WERI-Rb-1 (cell line): ENCODE data around the gene METTL15.
"Not testable (repeated sequence)": the region's sequence is repeated elsewhere in the genome, so short reads cannot be mapped to it uniquely, and the experiment has no call there.

Experiments used
- DNase-seq: peaks from one replicate; pipeline ENCODE4 v3.0.0-alpha.2; 2020
- H3K27ac ChIP-seq: fragments of 250-450 bp; sonication (Bioruptor Pico); 2 replicates; pipeline ENCODE4 v1.5.1; 2020; ENCODE audit warnings: mild to moderate bottlenecking, moderate library complexity
- H3K27me3 ChIP-seq: fragments of 250-450 bp; sonication (Bioruptor Pico); 2 replicates; pipeline ENCODE4 v1.5.1; 2021; ENCODE audit warnings: mild to moderate bottlenecking, low read depth, moderate library complexity; ENCODE audit not compliant: insufficient read depth, severe bottlenecking
- H3K36me3 ChIP-seq: fragments of 250-450 bp; sonication (Bioruptor Pico); 2 replicates; pipeline ENCODE4 v1.5.1; 2020; ENCODE audit warnings: mild to moderate bottlenecking, moderate library complexity
- H3K4me3 ChIP-seq: 2 replicates; pipeline ENCODE4 v1.5.1; 2011; ENCODE audit warnings: low read depth, mild to moderate bottlenecking, control low read depth, low read length
- H3K9me3 ChIP-seq: fragments of 250-450 bp; sonication (Bioruptor Pico); 2 replicates; pipeline ENCODE4 v1.5.1; 2021; ENCODE audit warnings: mild to moderate bottlenecking, moderate library complexity; ENCODE audit not compliant: severe bottlenecking
- TF ChIP-seq, protein P1 (sequence below): IDR thresholded peaks from 2 replicates; pipeline ENCODE4 v1.5.1; 2011; ENCODE audit warnings: low read depth, mild to moderate bottlenecking, control low read depth, inconsistent platforms, low read length

METTL15 gene

DNA sequence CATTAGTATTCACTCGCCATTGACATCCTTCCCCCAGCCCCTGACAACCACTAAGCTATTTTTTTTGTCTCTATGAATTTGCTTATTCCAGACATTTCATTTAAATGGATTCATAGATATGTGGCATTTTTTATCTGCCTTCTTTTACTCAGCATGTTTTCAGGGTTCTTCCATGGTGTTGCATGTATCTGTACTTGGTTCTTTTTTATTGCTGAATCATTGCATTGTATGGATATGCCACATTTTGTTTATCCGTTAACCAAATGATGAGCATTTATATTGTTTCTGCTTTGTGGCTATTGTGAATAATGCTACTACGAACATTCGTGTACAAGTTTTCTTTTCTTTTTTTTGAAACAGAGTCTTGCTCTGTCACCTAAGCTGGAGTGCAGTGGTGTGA lies 5.9 kb downstream of the METTL15 start:
- no peak for DNase-seq
- Histone ChIP-seq H3K27me3 (no peaks in the 10 kb centered on the region), H3K9me3 (no peaks in the 10 kb centered on the region), H3K27ac (no peak overlapping the region), H3K36me3 (peaks cover 11% of the 10 kb centered on the region; the same call in 1 of the 2 replicates), H3K4me3 (no peak overlapping the region)
- TF ChIP-seq, protein P1, sequence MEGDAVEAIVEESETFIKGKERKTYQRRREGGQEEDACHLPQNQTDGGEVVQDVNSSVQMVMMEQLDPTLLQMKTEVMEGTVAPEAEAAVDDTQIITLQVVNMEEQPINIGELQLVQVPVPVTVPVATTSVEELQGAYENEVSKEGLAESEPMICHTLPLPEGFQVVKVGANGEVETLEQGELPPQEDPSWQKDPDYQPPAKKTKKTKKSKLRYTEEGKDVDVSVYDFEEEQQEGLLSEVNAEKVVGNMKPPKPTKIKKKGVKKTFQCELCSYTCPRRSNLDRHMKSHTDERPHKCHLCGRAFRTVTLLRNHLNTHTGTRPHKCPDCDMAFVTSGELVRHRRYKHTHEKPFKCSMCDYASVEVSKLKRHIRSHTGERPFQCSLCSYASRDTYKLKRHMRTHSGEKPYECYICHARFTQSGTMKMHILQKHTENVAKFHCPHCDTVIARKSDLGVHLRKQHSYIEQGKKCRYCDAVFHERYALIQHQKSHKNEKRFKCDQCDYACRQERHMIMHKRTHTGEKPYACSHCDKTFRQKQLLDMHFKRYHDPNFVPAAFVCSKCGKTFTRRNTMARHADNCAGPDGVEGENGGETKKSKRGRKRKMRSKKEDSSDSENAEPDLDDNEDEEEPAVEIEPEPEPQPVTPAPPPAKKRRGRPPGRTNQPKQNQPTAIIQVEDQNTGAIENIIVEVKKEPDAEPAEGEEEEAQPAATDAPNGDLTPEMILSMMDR: no peak

DNA sequence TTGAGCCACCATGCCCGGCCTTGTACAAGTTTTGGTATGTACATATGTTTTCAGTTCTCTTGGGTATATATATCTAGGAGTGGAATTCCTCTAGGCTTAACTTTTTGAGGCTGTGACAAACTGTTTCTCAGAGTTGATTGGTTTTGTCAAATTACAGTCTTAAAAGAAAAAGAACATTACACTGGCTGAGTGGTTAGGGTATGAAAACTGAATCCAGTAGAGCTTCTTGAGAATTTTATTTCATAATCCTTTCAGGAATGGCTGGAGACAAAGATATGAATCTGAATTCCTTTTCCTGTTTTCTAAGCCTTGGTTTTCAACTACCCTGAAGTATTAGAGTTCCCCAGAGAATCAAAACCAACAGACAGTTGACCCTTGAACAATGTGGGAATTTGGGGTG lies 6.5 kb downstream of the METTL15 start:
- no peak for DNase-seq
- Histone ChIP-seq H3K4me3 (no peak overlapping the region), H3K36me3 (peaks cover 11% of the 10 kb centered on the region; the same call in 1 of the 2 replicates), H3K27me3 (no peaks in the 10 kb centered on the region), H3K27ac (no peak overlapping the region), H3K9me3 (no peaks in the 10 kb centered on the region)
- TF ChIP-seq, protein P1: no peak

DNA sequence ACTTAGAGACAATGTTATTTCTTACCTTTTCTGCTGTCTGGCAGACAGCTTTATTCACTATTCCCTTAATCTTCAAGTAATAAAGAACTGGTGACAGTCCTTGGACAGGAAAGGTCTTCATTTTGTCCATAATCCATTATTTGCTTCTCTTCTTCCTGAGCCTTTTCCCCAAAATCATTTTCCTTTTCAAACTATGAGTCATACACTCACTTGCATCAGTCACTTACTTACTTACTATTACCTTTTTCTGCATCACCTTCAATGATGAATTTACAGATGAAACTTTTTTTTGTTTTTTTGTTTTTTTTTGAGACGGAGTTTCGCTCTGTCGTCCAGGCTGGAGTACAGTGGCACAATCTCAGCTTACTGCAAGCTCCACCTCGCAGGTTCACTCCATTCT lies 9.5 kb downstream of the METTL15 start:
- no peaks in the 10 kb centered on the region for H3K9me3 ChIP-seq
- TF ChIP-seq, protein P1: no peak
- peaks cover 11% of the 10 kb centered on the region; the same call in 1 of the 2 replicates for H3K36me3 ChIP-seq
- H3K27ac ChIP-seq: no peak overlapping the region
- no peak for DNase-seq
- H3K27me3 ChIP-seq: no peaks in the 10 kb centered on the region
- H3K4me3 ChIP-seq: no peak overlapping the region

DNA sequence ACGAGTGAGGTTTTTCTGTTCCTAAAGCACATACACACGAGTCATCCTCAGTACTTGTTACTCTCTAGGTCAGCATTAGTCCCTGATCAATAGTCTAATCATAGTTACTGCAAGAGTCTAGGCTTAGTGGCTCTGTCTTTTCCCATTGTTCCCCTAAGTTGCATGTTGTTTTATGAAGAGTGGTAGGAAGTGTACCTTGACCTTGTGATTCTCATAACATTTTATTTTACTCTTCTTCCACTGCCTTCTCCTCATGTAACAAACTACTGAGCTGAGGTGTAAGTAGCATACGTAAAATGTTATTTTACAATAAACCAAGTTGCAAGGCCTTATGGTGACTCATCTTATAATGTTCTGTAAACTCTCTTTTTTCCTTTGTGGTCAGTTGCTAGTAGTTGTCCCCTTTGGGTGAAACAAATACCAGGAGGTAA lies 15.0 kb downstream of the METTL15 start:
- Histone ChIP-seq H3K36me3 (no peaks in the 10 kb centered on the region), H3K9me3 (no peaks in the 10 kb centered on the region), H3K27ac (no peak overlapping the region), H3K4me3 (no peak overlapping the region), H3K27me3 (no peaks in the 10 kb centered on the region)
- DNase-seq: no peak
- TF ChIP-seq, protein P1: no peak

DNA sequence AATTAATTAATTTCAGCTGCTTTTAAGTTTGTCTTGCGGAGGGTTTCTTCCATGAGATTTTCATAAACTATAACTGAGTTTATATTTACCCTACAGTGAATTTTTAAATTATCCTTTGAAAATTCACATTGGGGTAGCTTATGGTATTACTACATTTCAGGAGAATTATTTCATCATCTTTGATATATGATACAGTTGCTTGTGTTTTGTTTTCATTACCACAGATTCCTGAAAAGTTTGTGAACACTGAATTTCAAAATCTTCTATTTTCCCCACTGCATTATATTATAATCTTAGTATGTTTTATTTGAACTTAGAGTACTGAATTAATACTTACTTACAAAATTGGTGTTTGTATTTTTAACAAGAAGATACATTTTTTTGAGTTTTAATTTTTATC lies 24.4 kb downstream of the METTL15 start:
- no peak for DNase-seq
- no peaks in the 10 kb centered on the region for H3K36me3 ChIP-seq

DNA sequence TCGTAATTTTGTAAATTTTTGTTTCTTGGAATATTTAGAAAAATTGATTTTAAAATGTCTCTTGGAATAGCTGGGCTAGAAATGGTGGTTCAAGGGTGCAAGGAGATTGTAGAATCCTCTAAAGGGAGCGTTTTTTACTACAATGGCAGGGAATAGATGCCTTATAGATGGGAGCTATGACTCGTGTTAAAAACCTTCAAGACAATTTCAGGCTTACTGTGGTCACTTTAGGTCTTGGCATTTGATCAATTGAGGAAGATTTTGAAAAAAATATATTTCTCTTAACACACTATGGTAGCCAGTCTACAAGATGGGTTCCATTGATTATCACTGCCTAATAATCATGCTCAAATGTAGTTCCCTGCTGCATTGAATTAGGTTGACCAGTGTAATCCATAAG lies 25.0 kb downstream of the METTL15 start:
- H3K4me3 ChIP-seq: no peak overlapping the region

More for the DNA sequence above, 24.4 kb downstream of the METTL15 start:
- Histone ChIP-seq H3K4me3 (no peak overlapping the region), H3K9me3 (no peaks in the 10 kb centered on the region), H3K27ac (no peak overlapping the region), H3K27me3 (no peaks in the 10 kb centered on the region)
- TF ChIP-seq, protein P1: no peak

DNA sequence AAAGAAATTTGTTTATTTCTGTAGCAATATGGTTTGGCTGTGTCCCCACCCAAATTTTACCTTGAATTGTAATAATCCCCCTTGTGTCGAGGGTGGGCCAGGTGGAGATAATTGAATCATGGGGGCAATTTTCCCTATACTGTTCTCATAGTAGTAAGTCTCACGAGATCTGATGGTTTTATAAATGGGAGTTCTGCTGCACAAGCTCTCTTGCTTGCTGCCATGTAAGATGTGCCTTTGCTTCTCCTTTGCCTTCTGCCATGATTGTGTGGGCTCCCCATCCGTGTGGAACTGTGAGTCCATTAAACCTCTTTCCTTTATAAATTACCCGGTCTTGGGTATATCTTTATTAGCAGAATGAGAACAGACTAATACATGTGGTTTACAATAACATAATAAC lies 28.0 kb downstream of the METTL15 start:
- not testable (repeated sequence) for H3K27me3 ChIP-seq, H3K9me3 ChIP-seq, H3K27ac ChIP-seq, H3K36me3 ChIP-seq, H3K4me3 ChIP-seq, DNase-seq

More for the DNA sequence above, 25.0 kb downstream of the METTL15 start:
- TF ChIP-seq, protein P1: no peak
- no peak for DNase-seq
- Histone ChIP-seq H3K36me3 (no peaks in the 10 kb centered on the region), H3K27me3 (no peaks in the 10 kb centered on the region), H3K27ac (no peak overlapping the region), H3K9me3 (no peaks in the 10 kb centered on the region)
